ENCODE measurements around the gene STAG2.

DNA sequence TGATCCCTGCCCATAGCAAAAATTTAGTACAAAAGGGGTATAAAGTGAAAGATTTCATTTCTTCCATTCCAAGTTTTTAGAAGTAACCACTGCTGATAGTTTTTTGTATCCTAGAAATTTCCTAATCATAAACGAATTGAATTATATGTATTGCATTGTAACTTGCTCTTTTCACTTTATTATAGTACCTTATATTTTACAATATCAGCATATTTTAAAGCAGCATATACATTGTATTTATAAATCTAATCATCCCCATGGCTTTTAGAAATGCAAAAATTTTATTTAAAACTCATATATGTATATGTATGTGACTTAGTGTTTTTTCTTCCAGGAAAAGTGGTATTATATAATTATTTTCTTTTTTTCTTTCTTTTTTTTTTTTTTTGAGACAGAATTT is 27.7 kb downstream of the STAG2 start:
- TF ChIP-seq, protein P1, sequence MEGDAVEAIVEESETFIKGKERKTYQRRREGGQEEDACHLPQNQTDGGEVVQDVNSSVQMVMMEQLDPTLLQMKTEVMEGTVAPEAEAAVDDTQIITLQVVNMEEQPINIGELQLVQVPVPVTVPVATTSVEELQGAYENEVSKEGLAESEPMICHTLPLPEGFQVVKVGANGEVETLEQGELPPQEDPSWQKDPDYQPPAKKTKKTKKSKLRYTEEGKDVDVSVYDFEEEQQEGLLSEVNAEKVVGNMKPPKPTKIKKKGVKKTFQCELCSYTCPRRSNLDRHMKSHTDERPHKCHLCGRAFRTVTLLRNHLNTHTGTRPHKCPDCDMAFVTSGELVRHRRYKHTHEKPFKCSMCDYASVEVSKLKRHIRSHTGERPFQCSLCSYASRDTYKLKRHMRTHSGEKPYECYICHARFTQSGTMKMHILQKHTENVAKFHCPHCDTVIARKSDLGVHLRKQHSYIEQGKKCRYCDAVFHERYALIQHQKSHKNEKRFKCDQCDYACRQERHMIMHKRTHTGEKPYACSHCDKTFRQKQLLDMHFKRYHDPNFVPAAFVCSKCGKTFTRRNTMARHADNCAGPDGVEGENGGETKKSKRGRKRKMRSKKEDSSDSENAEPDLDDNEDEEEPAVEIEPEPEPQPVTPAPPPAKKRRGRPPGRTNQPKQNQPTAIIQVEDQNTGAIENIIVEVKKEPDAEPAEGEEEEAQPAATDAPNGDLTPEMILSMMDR (conservative IDR thresholded peaks at IDR 0.05), result no peak
- TF ChIP-seq ZFX (IDR thresholded peaks at IDR 0.05), result no peak
